GM10847 (cell line): Measurements from ENCODE around the gene SNRNP35.

Source experiments
- POLR2A ChIP-seq: IDR thresholded peaks from 2 replicates; pipeline ENCODE4 v1.6.1; 2011; ENCODE audit not compliant: insufficient read length; ENCODE audit errors: extremely low read depth

SNRNP35 gene

DNA sequence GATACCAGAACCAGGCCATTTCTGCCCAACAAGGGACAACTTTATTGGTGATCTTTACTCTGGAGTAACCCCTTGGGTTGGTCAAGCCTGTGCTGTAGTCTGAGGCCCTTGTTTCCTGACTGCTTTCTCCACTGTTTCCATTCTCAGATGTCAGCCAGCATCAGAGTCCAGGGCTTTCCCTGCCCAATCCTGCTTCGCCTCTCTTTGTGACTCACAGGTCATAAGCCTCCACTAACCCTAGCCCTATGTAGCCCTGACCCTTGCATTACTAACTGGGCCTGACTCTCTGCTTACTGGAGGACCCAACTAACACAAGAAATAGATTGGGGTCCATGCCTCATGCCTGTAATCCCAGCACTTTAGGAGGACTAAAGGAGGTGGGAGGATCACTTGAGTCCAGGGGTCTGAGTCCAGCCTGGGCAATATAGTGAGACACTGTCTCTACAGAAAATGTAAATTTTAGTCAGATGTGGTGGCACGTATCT is 8.6 kb upstream of the SNRNP35 start:
- TF ChIP-seq POLR2A, result no peak

DNA sequence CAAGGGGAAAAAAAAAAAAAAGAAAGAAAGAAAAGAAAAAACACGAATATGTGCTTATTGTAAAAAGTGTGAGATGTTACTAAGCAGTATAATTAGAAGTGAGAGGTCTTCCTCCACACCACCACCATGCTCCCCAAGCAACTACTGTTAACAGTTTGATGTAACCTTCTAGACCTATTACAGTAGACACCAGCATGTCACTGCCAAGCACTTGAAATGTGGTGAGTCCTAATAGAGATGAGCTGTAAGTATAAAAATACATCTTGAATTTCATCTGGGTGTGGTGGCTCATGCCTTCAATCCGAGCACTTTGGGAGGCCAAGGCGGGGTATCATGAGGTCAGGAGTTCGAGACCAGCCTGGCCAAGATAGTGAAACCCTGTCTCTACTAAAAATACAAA is 8.1 kb upstream of the SNRNP35 start:
- no peak for TF ChIP-seq POLR2A

DNA sequence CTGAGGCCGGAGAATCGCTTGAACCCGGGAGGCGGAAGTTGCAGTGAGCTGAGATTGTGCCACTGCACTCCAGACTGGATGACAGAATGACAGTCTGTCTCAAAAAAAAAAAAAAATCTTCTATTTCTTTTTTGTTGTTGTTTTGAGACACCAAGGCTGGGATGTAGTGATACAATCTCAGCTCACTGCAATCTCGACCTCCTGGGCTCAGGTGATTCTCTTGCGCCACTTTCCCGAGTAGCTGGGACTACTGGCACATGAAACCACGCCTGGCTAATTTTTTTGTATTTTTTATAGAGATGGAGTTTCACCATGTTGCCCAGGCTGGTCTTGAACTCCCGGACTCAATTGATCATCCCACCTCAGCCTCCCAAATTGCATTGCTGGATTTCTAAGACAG is 7.3 kb upstream of the SNRNP35 start:
- no peak for TF ChIP-seq POLR2A

DNA sequence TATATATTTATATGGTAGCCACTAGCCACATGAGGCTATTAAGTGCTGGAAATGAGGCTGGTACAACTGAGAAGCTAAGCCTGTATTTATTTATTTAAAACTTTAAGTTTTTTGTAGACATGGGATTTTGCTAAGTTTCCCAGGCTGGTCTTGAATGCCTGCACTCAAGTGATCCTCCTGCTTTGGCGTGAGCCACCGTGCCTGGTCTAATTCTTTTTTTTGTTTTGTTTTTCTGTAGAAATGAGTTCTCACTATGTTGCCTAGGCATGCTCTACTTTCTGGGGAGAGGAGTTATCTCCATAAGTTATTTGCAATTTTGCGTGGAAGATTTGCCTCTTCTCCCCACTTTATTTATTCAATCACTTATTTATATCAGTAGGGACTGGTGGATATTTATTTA is 4.8 kb upstream of the SNRNP35 start:
- no peak for TF ChIP-seq POLR2A

DNA sequence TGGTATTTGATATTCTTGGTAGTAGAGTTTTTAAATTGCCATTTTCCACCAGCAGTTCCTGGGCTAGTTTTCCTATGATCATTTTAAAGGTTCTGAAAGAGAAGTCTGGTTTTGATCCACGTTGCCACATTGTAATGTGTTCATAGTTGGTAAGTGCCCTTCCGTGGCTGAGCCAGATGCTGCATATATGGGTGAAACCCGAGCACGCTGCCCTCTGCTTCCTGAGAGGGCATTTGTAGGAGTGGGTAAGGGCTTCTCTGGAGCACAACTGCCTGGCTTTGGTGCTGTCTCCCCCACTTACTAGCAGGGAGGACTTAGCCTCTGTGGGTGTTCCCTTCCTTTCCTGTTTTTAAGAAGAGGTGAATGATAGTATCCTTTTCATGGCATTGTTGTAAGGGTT is 7.1 kb downstream of the SNRNP35 start:
- TF ChIP-seq POLR2A, result no peak

DNA sequence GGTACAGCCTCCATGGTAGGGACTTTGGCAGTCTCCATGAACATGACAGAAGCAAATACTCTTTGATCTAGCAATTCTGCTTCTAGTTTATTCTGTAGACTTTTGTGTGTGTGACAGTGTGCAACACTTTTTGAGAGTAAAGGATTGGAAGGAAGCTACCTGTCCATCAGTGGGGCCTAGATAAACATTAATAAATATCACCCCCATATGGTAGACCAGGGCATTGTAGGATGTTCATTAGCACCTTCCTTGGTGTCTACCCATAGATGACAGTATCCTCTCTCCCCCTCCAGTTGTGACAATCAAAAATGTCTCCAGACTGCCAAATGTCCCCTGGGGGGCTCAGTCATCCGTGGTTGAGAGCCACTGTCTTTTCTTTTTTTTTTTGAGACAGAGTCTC is 10.8 kb downstream of the SNRNP35 start:
- no peak for TF ChIP-seq POLR2A

DNA sequence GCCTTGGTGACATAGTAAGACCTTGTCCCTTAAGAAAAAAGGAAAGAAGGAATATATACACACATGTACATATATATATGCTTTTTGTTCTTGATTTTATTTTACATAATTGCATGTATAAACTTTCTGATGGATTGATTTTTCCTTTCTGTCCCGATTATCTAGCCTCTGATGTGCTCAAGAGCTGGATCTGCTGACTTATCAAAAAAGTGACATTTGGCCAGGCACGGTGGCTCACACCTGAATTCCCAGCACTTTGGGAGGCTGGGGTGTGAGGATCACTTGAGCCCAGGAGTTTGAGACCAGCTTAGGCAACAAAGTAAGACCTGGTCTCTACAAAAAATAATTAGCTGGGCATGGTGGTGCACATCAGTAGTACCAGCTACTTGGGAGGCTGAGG is 12.0 kb downstream of the SNRNP35 start:
- TF ChIP-seq POLR2A, result no peak

DNA sequence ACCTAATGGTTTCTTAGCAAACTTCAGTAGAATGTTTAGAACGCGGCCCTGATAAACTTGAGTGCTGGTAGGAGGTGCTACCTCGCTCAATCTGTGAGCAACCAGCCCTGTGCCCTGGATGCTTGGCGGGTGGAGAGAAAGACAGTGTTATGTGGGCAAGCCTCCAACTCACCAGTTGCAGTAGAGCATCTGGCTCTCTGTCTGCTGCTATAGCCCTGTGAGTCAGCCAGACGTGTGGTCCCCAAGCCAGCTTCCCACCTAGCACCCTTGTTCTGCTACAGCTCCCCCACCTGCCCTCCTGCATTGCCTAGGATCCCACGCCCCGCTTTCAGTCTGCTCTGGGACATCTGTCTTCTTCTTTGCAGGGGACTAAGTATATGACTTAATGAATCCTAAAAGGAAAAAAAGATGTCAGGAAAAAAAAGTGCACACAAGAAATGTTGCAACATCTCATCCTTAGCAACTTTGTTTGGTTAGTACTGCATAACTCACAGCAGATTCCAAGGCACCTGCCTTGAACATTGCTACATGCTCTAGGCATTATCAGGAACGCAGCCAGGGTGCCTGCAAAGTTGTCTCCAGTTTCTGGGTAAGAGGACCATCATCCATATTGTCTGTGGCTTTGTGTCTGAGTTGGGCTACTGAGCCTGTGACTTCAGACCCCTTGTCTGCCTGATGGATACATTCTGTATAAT is 13.6 kb downstream of the SNRNP35 start:
- TF ChIP-seq POLR2A, result no peak

DNA sequence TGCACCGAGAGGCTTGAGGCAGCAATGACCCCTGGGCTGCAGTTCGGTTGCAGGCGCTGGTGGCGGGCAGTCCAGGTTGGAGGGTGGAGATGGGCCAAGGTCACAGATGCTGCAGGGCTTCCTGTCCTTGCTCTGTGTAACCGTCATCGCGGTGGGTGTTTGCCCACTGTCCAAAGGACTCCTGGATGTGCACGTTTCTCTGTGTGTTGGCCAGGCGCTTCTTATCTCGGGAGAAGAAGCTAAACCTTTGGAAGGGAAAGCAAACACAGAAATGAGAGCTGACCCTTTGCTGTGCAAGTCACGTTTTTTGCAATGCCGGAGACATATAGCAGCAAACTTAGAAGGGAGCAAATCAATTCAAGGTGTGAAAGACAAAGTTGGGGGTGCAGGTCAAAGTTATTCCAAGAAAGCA is 14.5 kb downstream of the SNRNP35 start:
- no peak for TF ChIP-seq POLR2A

DNA sequence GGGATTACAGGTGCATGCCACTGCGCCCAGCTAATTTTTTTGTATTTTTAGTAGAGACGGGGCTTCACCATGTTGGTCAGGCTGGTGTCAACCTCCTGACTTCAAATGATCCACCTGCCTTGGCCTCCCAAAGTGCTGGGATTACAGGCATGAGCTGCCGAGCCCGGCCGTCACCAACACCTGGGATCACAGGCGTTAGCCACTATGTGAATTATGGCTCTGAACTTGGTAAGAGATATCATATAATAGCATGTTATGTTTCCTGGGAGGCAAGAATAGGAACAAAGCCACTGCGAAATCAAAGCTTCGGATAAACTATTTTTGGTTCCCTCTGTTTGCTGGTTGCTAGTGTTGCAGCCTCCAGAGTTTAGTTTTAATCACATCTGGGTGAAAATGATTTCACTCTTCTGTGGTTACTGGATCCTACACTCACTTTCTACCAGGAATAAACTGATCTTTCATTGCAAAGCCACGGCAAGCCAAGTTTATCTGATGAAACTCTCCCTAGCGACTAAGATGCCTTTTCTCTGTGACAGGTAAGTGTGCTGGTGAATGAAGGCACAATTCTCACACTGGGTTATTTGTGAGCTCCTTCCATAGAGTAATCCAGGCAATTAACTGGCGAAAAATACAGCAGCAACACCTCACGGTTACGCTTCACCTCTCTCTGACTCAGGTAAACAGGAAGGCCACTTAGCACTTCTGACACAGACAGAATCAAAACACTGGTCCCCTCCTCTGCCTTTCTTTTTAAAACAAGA is 16.7 kb downstream of the SNRNP35 start:
- no peak for TF ChIP-seq POLR2A

DNA sequence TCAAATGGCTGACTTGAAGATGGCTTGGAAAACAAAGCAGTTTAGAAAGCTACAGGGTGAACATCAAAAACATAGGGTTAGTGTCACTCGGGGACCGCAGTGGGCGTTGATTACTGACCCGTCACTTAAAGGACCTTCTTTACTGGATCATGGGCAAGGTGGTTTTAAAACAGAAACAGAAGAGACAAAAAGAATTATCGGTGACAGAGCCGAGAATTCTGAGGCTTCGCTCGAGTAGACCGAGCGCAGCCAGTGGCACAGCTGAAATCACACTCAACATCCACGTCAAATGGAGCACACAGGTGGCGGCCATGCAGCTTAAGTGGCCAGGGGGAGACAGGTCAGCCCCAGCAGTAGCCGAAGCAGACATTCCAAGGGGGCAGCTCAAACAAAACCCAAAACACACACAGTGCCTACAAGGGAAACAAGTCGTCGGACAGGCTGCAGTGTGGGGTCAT is 17.3 kb downstream of the SNRNP35 start:
- no peak for TF ChIP-seq POLR2A

DNA sequence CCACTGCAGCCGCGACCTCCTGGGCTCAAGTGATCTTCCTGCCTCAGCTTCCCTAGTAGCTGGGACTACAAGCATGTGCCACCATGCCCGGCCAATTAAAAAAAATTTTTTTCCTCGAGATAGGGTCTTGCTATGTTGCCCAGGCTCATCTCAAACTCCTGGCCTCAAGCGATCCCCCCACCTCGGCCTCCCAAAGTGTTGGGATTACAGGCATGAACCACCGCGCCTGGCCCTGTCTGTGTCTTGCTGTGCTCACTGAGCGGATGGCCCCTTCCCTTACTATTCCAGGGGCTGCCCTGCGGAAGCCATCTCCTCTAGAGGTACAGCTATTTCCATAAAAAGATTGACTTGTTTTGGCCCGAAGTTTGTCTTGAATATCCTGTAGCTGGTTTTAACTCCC is 20.1 kb downstream of the SNRNP35 start:
- TF ChIP-seq POLR2A, result no peak

DNA sequence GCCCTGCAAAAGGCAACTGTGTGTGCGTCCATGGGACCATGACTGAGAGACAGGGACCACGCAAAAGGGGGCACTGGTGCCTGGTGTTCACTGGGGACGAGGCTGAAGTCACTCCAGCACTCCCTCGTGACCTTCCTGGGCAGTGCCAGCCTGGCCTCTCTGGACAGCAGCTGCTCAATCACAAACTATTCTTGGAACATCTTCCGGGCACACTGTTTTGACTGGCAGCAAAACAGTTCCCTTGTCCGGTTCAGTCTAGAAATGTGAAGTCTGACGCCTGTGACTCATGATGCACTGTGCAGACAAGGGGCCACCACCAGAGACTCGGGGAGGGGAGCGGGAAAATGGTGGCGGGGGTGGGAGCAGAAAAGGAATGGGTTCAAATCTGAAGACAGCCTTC is 20.8 kb downstream of the SNRNP35 start:
- no peak for TF ChIP-seq POLR2A

DNA sequence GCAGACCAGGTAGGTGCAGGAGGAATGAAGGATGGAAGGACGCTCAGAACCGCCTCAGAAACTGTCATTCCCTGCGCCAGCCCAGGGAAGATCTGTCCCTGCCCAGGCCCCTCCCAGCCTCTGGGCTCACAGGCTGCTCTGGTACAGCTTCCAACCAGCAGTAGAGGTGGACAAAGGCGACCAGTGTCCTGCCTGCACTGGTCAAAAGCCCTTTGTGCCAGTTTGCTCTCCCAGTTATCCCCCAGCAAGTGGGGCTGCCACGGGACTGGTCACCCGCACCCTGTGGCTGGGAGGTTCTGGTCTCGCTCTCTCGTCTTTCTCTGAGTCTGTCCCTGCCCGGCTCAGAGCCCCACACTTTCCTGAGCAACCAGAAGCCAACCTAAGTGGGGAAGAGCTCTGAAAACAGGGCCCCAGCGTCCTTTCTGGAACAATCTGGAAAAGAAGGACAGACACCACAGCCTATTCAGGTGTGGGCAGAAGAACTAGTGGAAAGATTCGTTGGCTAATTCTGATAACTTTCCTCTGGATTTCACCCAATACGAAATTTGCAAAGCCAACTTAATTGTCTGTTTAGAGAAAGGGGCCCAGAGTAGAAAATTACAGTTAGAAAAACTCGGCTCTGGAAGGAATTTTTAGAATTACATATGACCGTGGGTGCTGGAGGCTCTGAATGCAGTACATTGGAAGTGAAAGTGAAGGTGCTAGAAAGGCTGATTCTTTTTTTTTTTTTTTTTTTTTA is 21.7 kb downstream of the SNRNP35 start:
- TF ChIP-seq POLR2A, result no peak

DNA sequence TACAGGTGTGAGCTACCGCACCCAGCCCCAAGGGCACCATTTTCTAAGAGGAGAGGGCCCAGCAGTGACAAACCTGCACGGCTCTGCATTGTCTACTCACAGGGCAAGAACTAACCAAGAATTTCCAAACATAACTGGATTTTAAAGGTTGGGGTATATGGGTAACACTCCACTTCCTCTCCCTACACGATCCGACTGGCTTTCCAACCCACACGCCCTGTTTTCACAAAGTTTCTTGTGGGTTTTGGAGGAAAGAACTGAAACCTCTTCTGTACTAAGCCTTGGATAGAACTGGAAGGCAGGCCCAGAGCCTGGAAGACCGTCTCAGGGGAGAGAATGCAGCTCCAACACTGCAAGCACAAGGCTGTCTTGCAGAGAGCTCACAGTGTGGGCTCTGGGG is 24.9 kb downstream of the SNRNP35 start:
- TF ChIP-seq POLR2A, result no peak

DNA sequence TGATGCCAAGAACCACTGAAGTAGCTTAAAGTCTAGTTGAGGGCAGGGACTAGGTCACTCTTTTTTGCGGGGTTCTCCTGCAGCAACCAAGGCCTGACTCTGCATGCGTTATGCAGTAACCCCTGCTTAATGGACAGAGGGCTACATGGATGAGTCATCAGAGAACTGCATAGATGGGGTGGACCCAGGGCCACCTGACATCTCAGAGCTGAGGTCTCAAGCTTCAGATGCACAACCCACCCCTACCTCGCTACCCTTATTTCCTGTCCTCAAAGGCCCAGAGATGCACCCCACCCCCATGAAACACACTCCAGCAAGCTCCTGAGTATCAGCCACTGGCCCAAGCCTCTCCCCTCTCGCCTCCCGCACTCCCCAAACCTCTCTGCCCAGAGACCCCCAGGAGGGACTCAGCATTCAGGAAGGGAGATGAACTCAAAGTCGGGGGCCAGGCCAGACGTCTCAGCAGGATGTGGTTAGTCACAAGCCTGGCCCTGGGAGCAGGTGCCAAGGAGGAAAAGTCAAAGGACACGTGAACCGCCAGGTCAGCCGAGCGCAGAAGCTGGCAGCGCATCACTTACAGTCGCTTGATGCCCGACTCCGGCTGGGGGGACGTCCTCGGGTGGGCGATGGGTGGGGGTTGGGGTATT is 25.8 kb downstream of the SNRNP35 start:
- TF ChIP-seq POLR2A, result no peak

DNA sequence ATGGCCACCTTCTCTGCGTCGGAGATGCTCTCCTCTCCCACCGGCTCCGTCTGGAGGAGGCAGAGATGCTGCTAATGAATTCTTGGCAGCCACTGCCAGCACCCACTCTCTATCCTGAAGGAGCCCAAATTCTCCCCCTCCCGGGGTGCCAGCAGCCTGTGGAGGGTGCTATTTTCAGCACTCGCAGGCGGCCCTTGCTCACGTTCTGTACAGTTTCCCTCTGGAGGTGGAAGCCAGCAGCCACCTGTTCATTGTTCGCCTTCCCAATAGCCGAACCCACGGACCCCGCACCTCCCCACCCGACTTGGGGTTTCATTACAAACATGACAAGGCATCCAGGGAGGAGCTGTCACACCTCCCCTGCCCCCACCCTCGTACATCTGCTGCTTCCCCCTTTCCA is 27.8 kb downstream of the SNRNP35 start:
- TF ChIP-seq POLR2A, result no peak
